Lung (tissue), 12 donors: Measurements from ENCODE around the gene LEAP2. TPM values are rescaled to one million over a fixed set of nuclear protein-coding genes. Genes with fewer than 3 reads are reported as not detected.
A peak's percentile ranks its signal among the peaks of the same experiment; 100 is the strongest.

Experiments used
- ATAC-seq: fragments of 200-7000 bp; cut with Tn5 transposase; one replicate; pipeline ENCODE4 v1.9.1; 2020; ENCODE audit warnings: moderate number of reproducible peaks; ENCODE audit not compliant: insufficient read depth, low FRiP score
- DNase-seq, 3 donors: peaks; one replicate each; pipeline ENCODE4 v3.0.0-alpha.2; 2013 to 2017
- H3K27ac ChIP-seq, 2 donors: one replicate each; pipeline ENCODE4 v1.5.1; 2013; ENCODE audit warnings: mild to moderate bottlenecking in 2 of 2, moderate library complexity in 2 of 2, control low read depth in 1 of 2, inconsistent platforms in 1 of 2, low read depth in 1 of 2, low read length in 1 of 2
- H3K27me3 ChIP-seq, 3 donors: one replicate each; pipeline ENCODE4 v1.5.1; 2013; ENCODE audit warnings: low read length in 2 of 3; ENCODE audit not compliant: control insufficient read depth in 3 of 3, insufficient read depth in 3 of 3
- H3K36me3 ChIP-seq, 4 donors: one replicate each; pipeline ENCODE4 v1.5.1; 2013; ENCODE audit warnings: low read length in 4 of 4, mild to moderate bottlenecking in 1 of 4, moderate library complexity in 1 of 4; ENCODE audit not compliant: control insufficient read depth in 4 of 4, insufficient read depth in 4 of 4
- H3K4me1 ChIP-seq, 5 donors: one replicate each; pipeline ENCODE4 v1.5.1; 2013; ENCODE audit warnings: low read length in 5 of 5, mild to moderate bottlenecking in 2 of 5, moderate library complexity in 1 of 5; ENCODE audit not compliant: control insufficient read depth in 5 of 5, insufficient read depth in 5 of 5
- H3K4me3 ChIP-seq: one replicate; pipeline ENCODE4 v1.5.1; 2013; ENCODE audit warnings: mild to moderate bottlenecking, control low read depth, moderate library complexity
- H3K9ac ChIP-seq, 2 donors: one replicate each; pipeline ENCODE4 v1.5.1; 2013; ENCODE audit warnings: low read length in 2 of 2, control low read depth in 1 of 2; ENCODE audit not compliant: insufficient read depth in 1 of 2
- H3K9me3 ChIP-seq, 4 donors: one replicate each; pipeline ENCODE4 v1.5.1; 2013; ENCODE audit warnings: low read length in 3 of 4, mild to moderate bottlenecking in 1 of 4, moderate library complexity in 1 of 4; ENCODE audit not compliant: control insufficient read depth in 4 of 4, insufficient read depth in 3 of 4
- CTCF ChIP-seq: IDR thresholded peaks from 2 replicates; pipeline ENCODE4 v1.5.1; 2012; ENCODE audit warnings: mild to moderate bottlenecking; ENCODE audit errors: control extremely low read depth, extremely low read depth
- WGBS, 2 donors: extraction: QIAGEN DNeasy Blood & Tissue Kit; methylation state at CpG; one replicate each; pipeline ENCODE4 v1.1.7; 2013; 5-methylcytosine and 5-hydroxymethylcytosine counted together
- polyA plus RNA-seq, 2 donors: library from polyadenylated mRNA; stranded (reverse); fragments of 200-250 nt; gene quantifications; one replicate each; pipeline ENCODE4 v1.2.1, GENCODE V29; 2013
- total RNA-seq, 2 donors: library from RNA; depleted of rRNA in 1 of 2; stranded (reverse); fragments of >200 nt in 1 of 2; gene quantifications; one replicate each; pipeline ENCODE4 v1.2.1, GENCODE V29; 2014 to 2021
- donor health status: control.
- donor health status: control.
- donor health status: Bipolar disorder and iron deficiency.
- donor health status: healthy.
- donor health status: DM: yes; HTN: yes; CAD: no.

Gene LEAP2
- total and polyA plus RNA-seq, 4 donors: 0.50 to 3.1 (median 1.3) TPM

GRCh38 chr5:132841305-132841704, 32.2 kb upstream of the LEAP2 start:
- no peak for DNase-seq
- WGBS, 2 donors: 66 to 68% methylated on average over 4 of the region's 4 CpGs
- no peaks in the 10 kb centered on the region for H3K27me3 ChIP-seq
- no peaks in the 10 kb centered on the region for H3K9me3 ChIP-seq
- no peak for TF ChIP-seq CTCF
- no peaks in the 10 kb centered on the region for H3K36me3 ChIP-seq
- ATAC-seq: peak; percentile 43
- peak overlapping the region in 1 of 2 donors; percentile 67 for H3K27ac ChIP-seq
- no peak overlapping the region for H3K4me3 ChIP-seq
- no peak overlapping the region for H3K9ac ChIP-seq
- H3K4me1 ChIP-seq: peaks cover 0 to 9% (median 0%) of the 10 kb centered on the region in 5 donors

- no peak overlapping the region for H3K9ac ChIP-seq
- TF ChIP-seq CTCF: no peak
- H3K9me3 ChIP-seq: no peaks in the 10 kb centered on the region
- no peaks in the 10 kb centered on the region for H3K27me3 ChIP-seq
- ATAC-seq (no peak), DNase-seq (no peak)
- H3K27ac ChIP-seq: no peak overlapping the region
- no peak overlapping the region for H3K4me3 ChIP-seq
- no peaks in the 10 kb centered on the region for H3K4me1 ChIP-seq
- H3K36me3 ChIP-seq: no peaks in the 10 kb centered on the region
- 96% methylated on average over 8 of the region's 8 CpGs for WGBS, 2 donors
Observed at GRCh38 chr5:132848270-132848669, 25.2 kb upstream of the LEAP2 start.

- TF ChIP-seq CTCF: no peak
- no peak for DNase-seq
- Histone ChIP-seq H3K36me3 (no peaks in the 10 kb centered on the region), H3K4me3 (no peak overlapping the region), H3K27ac (no peak overlapping the region), H3K9ac (no peak overlapping the region), H3K4me1 (no peaks in the 10 kb centered on the region), H3K27me3 (no peaks in the 10 kb centered on the region), H3K9me3 (no peaks in the 10 kb centered on the region)
- ATAC-seq: no peak
- 55 to 68% methylated on average over 1 of the region's 1 CpG for WGBS, 2 donors
Observed at GRCh38 chr5:132849347-132849746, 24.1 kb upstream of the LEAP2 start.

- Histone ChIP-seq H3K36me3 (no peaks in the 10 kb centered on the region), H3K27me3 (no peaks in the 10 kb centered on the region), H3K4me3 (no peak overlapping the region), H3K27ac (no peak overlapping the region), H3K4me1 (no peaks in the 10 kb centered on the region), H3K9me3 (no peaks in the 10 kb centered on the region), H3K9ac (no peak overlapping the region)
- ATAC-seq (no peak), DNase-seq (no peak)
- WGBS, 2 donors: 77 to 95% methylated on average over 2 of the region's 2 CpGs
- no peak for TF ChIP-seq CTCF
Observed at GRCh38 chr5:132850066-132850465, 23.4 kb upstream of the LEAP2 start.
